ENCODE data around the gene MYRIP. TPM values are rescaled to one million over a fixed set of nuclear protein-coding genes. Genes with fewer than 3 reads are reported as not detected.

MYRIP gene
- total RNA-seq, 3 donors from 2014 or later (not counting 1 experiment from before 2014, with no cell fraction given), result not detected

DNA sequence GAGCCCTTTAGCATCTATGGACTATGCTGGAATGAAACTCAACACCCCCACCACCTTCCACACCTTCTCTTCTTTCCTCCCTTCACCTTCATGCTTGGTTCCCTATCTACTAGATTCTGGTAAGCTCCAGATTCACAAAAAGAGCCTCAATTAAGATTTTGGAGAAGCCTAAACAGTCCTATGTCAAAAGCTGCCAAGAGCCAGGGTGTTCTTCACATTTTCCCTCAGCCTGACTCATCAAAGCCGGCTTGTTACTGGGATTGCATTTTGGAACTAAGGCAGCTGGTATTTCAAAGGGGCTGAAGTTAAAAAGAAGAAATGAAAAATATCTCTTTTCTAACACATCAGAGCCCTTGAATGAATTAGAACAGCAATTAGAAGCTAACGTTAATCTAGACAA, 247.7 kb downstream of the MYRIP start:
- Mint-ChIP-seq H3K4me1 (no peaks in the 10 kb centered on the region), H3K36me3 (no peaks in the 10 kb centered on the region), H3K9me3 (peaks cover 0 to 8% of the 10 kb centered on the region in 2 donors), H3K4me3 (no peak overlapping the region), H3K27me3 (ENCODE audit: low read depth in 2 of 2) (peaks cover 6 to 8% of the 10 kb centered on the region in 2 donors), H3K27ac (no peak overlapping the region)
- no peaks in the 10 kb centered on the region for H3K27me3 ChIP-seq (ENCODE audit: control insufficient read depth, insufficient read depth, low read length)
- H3K36me3 ChIP-seq (ENCODE audit: control insufficient read depth, insufficient read depth, low read length), result no peaks in the 10 kb centered on the region
- TF ChIP-seq, protein P1, sequence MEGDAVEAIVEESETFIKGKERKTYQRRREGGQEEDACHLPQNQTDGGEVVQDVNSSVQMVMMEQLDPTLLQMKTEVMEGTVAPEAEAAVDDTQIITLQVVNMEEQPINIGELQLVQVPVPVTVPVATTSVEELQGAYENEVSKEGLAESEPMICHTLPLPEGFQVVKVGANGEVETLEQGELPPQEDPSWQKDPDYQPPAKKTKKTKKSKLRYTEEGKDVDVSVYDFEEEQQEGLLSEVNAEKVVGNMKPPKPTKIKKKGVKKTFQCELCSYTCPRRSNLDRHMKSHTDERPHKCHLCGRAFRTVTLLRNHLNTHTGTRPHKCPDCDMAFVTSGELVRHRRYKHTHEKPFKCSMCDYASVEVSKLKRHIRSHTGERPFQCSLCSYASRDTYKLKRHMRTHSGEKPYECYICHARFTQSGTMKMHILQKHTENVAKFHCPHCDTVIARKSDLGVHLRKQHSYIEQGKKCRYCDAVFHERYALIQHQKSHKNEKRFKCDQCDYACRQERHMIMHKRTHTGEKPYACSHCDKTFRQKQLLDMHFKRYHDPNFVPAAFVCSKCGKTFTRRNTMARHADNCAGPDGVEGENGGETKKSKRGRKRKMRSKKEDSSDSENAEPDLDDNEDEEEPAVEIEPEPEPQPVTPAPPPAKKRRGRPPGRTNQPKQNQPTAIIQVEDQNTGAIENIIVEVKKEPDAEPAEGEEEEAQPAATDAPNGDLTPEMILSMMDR (IDR thresholded peaks at IDR 0.05), result no peak
- no peak for ATAC-seq
- 100% methylated on average over 1 of the region's 2 CpGs for WGBS (ENCODE audit: insufficient coverage)
- DNase-seq, result no peak
- no peak overlapping the region for H3K4me3 ChIP-seq (ENCODE audit: low read length)
- H3K27ac ChIP-seq (ENCODE audit: low read length), result no peak overlapping the region
- intact Hi-C loops (cut with micrococcal nuclease), result no loop called here
- no peaks in the 10 kb centered on the region for H3K9me3 ChIP-seq (ENCODE audit: control insufficient read depth, insufficient read depth, low read length)
- H3K4me1 ChIP-seq (ENCODE audit: control insufficient read depth, insufficient read depth, low read length), result no peaks in the 10 kb centered on the region

DNA sequence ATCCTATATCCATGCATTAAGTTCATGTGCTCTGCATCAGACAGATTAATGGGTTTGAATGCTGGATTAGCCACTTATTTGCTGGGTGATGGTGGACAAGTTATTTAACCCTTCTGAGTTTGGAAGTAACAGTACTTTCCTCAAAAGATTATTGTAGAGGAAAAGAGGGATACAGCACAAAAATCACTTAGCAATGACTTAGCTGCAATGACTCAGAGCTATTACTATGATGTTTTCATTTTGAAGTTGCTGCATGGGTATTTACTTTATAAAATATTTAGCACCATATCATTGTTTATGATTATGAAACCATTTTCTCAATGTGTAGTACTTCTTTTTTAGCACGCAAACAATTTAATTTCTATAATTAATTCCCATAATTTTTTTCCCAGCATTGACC, 248.4 kb downstream of the MYRIP start:
- Histone ChIP-seq H3K4me1 (ENCODE audit: control insufficient read depth, insufficient read depth, low read length) (no peaks in the 10 kb centered on the region), H3K27me3 (ENCODE audit: control insufficient read depth, insufficient read depth, low read length) (no peaks in the 10 kb centered on the region), H3K27ac (ENCODE audit: low read length) (no peak overlapping the region), H3K9me3 (ENCODE audit: control insufficient read depth, insufficient read depth, low read length) (no peaks in the 10 kb centered on the region), H3K4me3 (ENCODE audit: low read length) (no peak overlapping the region), H3K36me3 (ENCODE audit: control insufficient read depth, insufficient read depth, low read length) (no peaks in the 10 kb centered on the region)
- WGBS (ENCODE audit: insufficient coverage), result no CpG with 5 or more reads among the region's 1 CpG
- TF ChIP-seq, protein P1 (IDR thresholded peaks at IDR 0.05), result no peak
- no peaks in the 10 kb centered on the region for H3K4me1 Mint-ChIP-seq
- peaks cover 0 to 8% of the 10 kb centered on the region in 2 donors for H3K9me3 Mint-ChIP-seq
- DNase-seq (no peak), ATAC-seq (no peak)
- intact Hi-C loops (cut with micrococcal nuclease), result no loop called here
- peaks cover 6 to 9% of the 10 kb centered on the region in 2 donors for H3K27me3 Mint-ChIP-seq (ENCODE audit: low read depth in 2 of 2)
- H3K36me3 Mint-ChIP-seq, result no peaks in the 10 kb centered on the region
- no peak overlapping the region for H3K27ac Mint-ChIP-seq
- H3K4me3 Mint-ChIP-seq, result no peak overlapping the region

DNA sequence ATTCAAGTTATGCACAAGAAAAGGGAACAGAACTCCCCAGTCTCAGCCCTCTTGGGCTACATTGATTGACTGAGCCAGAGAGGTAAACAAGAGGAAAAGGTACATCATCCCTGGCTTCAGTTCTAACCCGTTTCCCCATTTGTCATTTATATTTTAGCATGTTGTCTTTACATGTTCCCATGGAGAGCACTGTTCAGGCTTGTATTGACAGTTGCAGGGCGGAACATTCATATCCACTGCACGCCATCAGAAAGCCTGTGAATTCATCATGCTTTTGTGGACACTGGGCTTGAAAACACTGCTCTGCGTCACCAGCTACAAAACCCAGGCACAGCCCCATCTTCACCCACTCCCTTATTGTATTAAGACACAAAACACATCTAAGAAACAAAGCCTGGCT, 259.2 kb downstream of the MYRIP start:
- H3K4me1 Mint-ChIP-seq, result no peaks in the 10 kb centered on the region
- Histone ChIP-seq H3K4me1 (ENCODE audit: control insufficient read depth, insufficient read depth, low read length) (no peaks in the 10 kb centered on the region), H3K9me3 (ENCODE audit: control insufficient read depth, insufficient read depth, low read length) (no peaks in the 10 kb centered on the region), H3K27me3 (ENCODE audit: control insufficient read depth, insufficient read depth, low read length) (no peaks in the 10 kb centered on the region), H3K27ac (ENCODE audit: low read length) (no peak overlapping the region), H3K4me3 (ENCODE audit: low read length) (no peak overlapping the region), H3K36me3 (ENCODE audit: control insufficient read depth, insufficient read depth, low read length) (no peaks in the 10 kb centered on the region)
- 72% methylated on average over 4 of the region's 4 CpGs for WGBS (ENCODE audit: insufficient coverage)
- H3K36me3 Mint-ChIP-seq, result no peaks in the 10 kb centered on the region
- DNase-seq, result no peak
- no peaks in the 10 kb centered on the region for H3K9me3 Mint-ChIP-seq
- H3K27me3 Mint-ChIP-seq (ENCODE audit: low read depth in 2 of 2), result peaks cover 12 to 14% of the 10 kb centered on the region in 2 donors
- H3K27ac Mint-ChIP-seq, result no peak overlapping the region
- intact Hi-C loops (cut with micrococcal nuclease), result no loop called here
- no peak overlapping the region for H3K4me3 Mint-ChIP-seq
- ATAC-seq, result no peak
- TF ChIP-seq, protein P1 (IDR thresholded peaks at IDR 0.05), result no peak

DNA sequence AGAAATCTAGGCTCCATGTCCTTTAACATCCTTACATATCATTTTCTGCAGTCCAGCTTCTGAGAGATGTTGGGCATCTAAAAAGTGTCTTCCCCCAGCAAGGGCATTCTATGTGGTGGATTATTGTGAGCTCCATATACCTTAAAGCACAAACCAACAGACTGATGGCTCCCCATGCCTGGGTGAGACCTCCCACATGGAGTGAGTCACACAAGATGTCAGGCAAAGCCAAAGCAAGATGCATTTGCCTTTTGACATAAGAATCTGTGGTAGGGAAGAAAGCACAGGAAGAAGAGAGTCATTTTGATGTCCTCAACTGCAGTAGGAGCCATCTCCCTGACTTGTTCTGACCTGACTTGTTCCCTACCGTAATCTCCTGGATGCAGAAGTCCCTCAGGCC, 261.4 kb downstream of the MYRIP start:
- ATAC-seq, result no peak
- no peaks in the 10 kb centered on the region for H3K9me3 Mint-ChIP-seq
- H3K4me1 ChIP-seq (ENCODE audit: control insufficient read depth, insufficient read depth, low read length), result no peaks in the 10 kb centered on the region
- 90% methylated on average over 1 of the region's 1 CpG for WGBS (ENCODE audit: insufficient coverage)
- H3K4me3 ChIP-seq (ENCODE audit: low read length), result no peak overlapping the region
- intact Hi-C loops (cut with micrococcal nuclease), result no loop called here
- no peak overlapping the region for H3K4me3 Mint-ChIP-seq
- H3K27ac Mint-ChIP-seq, result no peak overlapping the region
- H3K27me3 ChIP-seq (ENCODE audit: control insufficient read depth, insufficient read depth, low read length), result no peaks in the 10 kb centered on the region
- DNase-seq, result no peak
- no peaks in the 10 kb centered on the region for H3K9me3 ChIP-seq (ENCODE audit: control insufficient read depth, insufficient read depth, low read length)
- no peak overlapping the region for H3K27ac ChIP-seq (ENCODE audit: low read length)
- H3K4me1 Mint-ChIP-seq, result no peaks in the 10 kb centered on the region
- TF ChIP-seq, protein P1 (IDR thresholded peaks at IDR 0.05), result no peak
- peaks cover 9 to 13% of the 10 kb centered on the region in 2 donors for H3K27me3 Mint-ChIP-seq (ENCODE audit: low read depth in 2 of 2)
- no peaks in the 10 kb centered on the region for H3K36me3 ChIP-seq (ENCODE audit: control insufficient read depth, insufficient read depth, low read length)
- no peaks in the 10 kb centered on the region for H3K36me3 Mint-ChIP-seq
